ENCODE measurements around the gene PPM1E. TPM values are rescaled to one million over a fixed set of nuclear protein-coding genes. Genes with fewer than 3 reads are reported as not detected.

The PPM1E gene
- polyA plus RNA-seq, 2 of the 4 experiments (the other 2 are of a cell fraction), result 0.05 to 0.25 TPM

- no peak for DNase-seq (ENCODE audit: low read depth in 1 of 2, low spot score in 1 of 2)
- ChIA-PET POLR2A (no interaction called here), CTCF (no interaction called here)
- no peaks in the 10 kb centered on the region for H3K4me1 ChIP-seq
- TF ChIP-seq NFE2L2 (conservative IDR thresholded peaks at IDR 0.05; ENCODE audit: low read length), result no peak
- TF ChIP-seq RFX5 (IDR thresholded peaks at IDR 0.05), result no peak
- no peak for TF ChIP-seq HOXA7 (CRISPR knock-in tag; IDR thresholded peaks at IDR 0.05)
- TF ChIP-seq BHLHE40 (IDR thresholded peaks at IDR 0.05; ENCODE audit: low read depth, low read length), result no peak
- no peak for TF ChIP-seq REST (IDR thresholded peaks at IDR 0.05)
- no peak for TF ChIP-seq JUNB (IDR thresholded peaks at IDR 0.05)
- no peak for ATAC-seq
- no peak overlapping the region for H3K4me3 ChIP-seq
- peak; percentile 39 for FAIRE-seq
- H3K4me2 ChIP-seq, result no peak overlapping the region
- no peak overlapping the region for H3K27ac ChIP-seq
- H3K9me3 ChIP-seq, result no peaks in the 10 kb centered on the region
These were observed 165.1 kb downstream of the PPM1E start for GRCh38 chr17:58920773-58921172.

- Histone ChIP-seq H3K4me3 (no peak overlapping the region), H3K27ac (no peak overlapping the region), H3K9me3 (no peaks in the 10 kb centered on the region), H3K4me1 (no peaks in the 10 kb centered on the region), H3K4me2 (no peak overlapping the region)
- CTCF ChIA-PET, result no interaction called here
- no peak for TF ChIP-seq CHD2 (IDR thresholded peaks at IDR 0.05; ENCODE audit: low read length, partially characterized antibody)
- TF ChIP-seq NR3C1 (IDR thresholded peaks at IDR 0.05), result no peak
- TF ChIP-seq JUNB (IDR thresholded peaks at IDR 0.05), result no peak
- TF ChIP-seq PHF8 (IDR thresholded peaks at IDR 0.05; ENCODE audit: borderline replicate concordance, low read depth), result no peak
- no peak for TF ChIP-seq FOSL2 (IDR thresholded peaks at IDR 0.05)
- no peak for TF ChIP-seq FOSL2 (CRISPR knock-in tag; IDR thresholded peaks at IDR 0.05)
- TF ChIP-seq FOXS1 (CRISPR knock-in tag; IDR thresholded peaks at IDR 0.05), result no peak
- TF ChIP-seq REST (IDR thresholded peaks at IDR 0.05), result no peak
- TF ChIP-seq RARB (CRISPR knock-in tag; IDR thresholded peaks at IDR 0.05), result no peak
- no peak for TF ChIP-seq RFX5 (IDR thresholded peaks at IDR 0.05)
- TF ChIP-seq RCOR1 (IDR thresholded peaks at IDR 0.05; ENCODE audit: low read depth, low read length), result no peak
- no peak for TF ChIP-seq HOXB13 (CRISPR knock-in tag; IDR thresholded peaks at IDR 0.05; ENCODE audit: low read depth)
- no peak for TF ChIP-seq JUN (IDR thresholded peaks at IDR 0.05)
- TF ChIP-seq CEBPB (IDR thresholded peaks at IDR 0.05), result no peak
- no peak for TF ChIP-seq MAFK (IDR thresholded peaks at IDR 0.05; ENCODE audit: partially characterized antibody)
- no peak for FAIRE-seq
- DNase-seq (ENCODE audit: low read depth in 1 of 2, low spot score in 1 of 2), result no peak
- WGBS (ENCODE audit: missing lambda C conversion rate), result 43% methylated on average over 3 of the region's 3 CpGs
- no peak for ATAC-seq
- POLR2A ChIA-PET, result no interaction called here
These were observed 177.3 kb downstream of the PPM1E start for GRCh38 chr17:58932956-58933355.

DNA sequence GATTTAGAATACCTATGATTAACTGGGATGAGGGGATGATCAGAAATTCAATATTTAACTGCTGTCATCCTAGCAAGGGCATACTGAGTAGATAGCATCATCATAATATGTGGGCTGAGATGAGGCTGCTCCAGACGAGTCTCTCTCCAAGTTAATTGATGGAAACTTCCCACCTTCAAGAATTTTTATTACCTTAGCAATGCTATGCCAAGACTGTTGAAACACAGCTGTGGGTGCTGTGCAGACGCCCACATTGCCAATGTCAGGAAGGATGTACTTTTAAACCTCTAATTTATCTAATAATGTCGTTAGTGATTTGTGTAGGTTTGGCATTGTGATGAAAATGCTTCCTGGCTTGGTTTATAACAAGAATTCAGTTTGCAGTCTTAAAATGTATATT lies 180.6 kb downstream of the PPM1E start:
- Histone ChIP-seq H3K4me3 (no peak overlapping the region), H3K9me3 (no peaks in the 10 kb centered on the region), H3K27ac (no peak overlapping the region), H3K4me1 (no peaks in the 10 kb centered on the region), H3K4me2 (no peak overlapping the region)
- ChIA-PET CTCF (interaction anchor here (0.9 to 1.2 kb wide), 5 partner anchors 9 to 348 kb away, joined by 3 read pairs; no protein-coding TSS in a partner anchor), POLR2A (no interaction called here)
- DNase-seq (ENCODE audit: low read depth in 1 of 2, low spot score in 1 of 2) (no peak), ATAC-seq (no peak), FAIRE-seq (no peak)
- WGBS (ENCODE audit: missing lambda C conversion rate), result 25% methylated on average over 3 of the region's 3 CpGs
- TF ChIP-seq MAX (IDR thresholded peaks at IDR 0.05) (no peak), FOSL2 (IDR thresholded peaks at IDR 0.05) (no peak), FOSL2 (CRISPR knock-in tag; IDR thresholded peaks at IDR 0.05) (no peak), ZSCAN20 (CRISPR knock-in tag; IDR thresholded peaks at IDR 0.05) (no peak), MYC (IDR thresholded peaks at IDR 0.05; ENCODE audit: borderline replicate concordance, low read length) (no peak), BCL3 (IDR thresholded peaks at IDR 0.05) (no peak), NPAS2 (CRISPR knock-in tag; IDR thresholded peaks at IDR 0.05; ENCODE audit: borderline replicate concordance) (no peak), NFE2L2 (conservative IDR thresholded peaks at IDR 0.05; ENCODE audit: low read length) (no peak), POLR2A (IDR thresholded peaks at IDR 0.05; ENCODE audit: low read length) (no peak), ZFP36 (IDR thresholded peaks at IDR 0.05; ENCODE audit: borderline replicate concordance, partially characterized antibody) (no peak), ZC3H11A (IDR thresholded peaks at IDR 0.05) (no peak), HOXB13 (CRISPR knock-in tag; IDR thresholded peaks at IDR 0.05; ENCODE audit: low read depth) (no peak), CBX8 (IDR thresholded peaks at IDR 0.05) (no peak), CHD4 (IDR thresholded peaks at IDR 0.05; ENCODE audit: borderline replicate concordance) (no peak), HEYL (CRISPR knock-in tag; IDR thresholded peaks at IDR 0.05) (no peak), PHF8 (IDR thresholded peaks at IDR 0.05; ENCODE audit: borderline replicate concordance, low read depth) (no peak)

Data from A549 (cell line).